PC-9 (cell line): ENCODE measurements around the gene HNRNPLL. TPM values are rescaled to one million over a fixed set of nuclear protein-coding genes. Genes with fewer than 3 reads are reported as not detected.

Experiments used
- BruUV-seq: library from RNA; stranded (reverse); fragments of 400-500 nt; replicated peaks from 2 replicates; lab custom pipeline; 2021; lab: Mats Ljungman, UMichigan
- CTCF ChIA-PET: fragments of 300-600 bp; sonication (Branson Sonifier 250); formaldehyde crosslinking; loops from one replicate; lab custom pipeline; 2022; ENCODE audit warnings: antibody characterized with exemption; lab: Charles Lee
- POLR2A ChIA-PET: fragments of 300-600 bp; sonication (Branson Sonifier 250); formaldehyde crosslinking; loops from one replicate; lab custom pipeline; 2022; ENCODE audit warnings: antibody characterized with exemption; ENCODE audit not compliant: unreplicated experiment; lab: Charles Lee
- DNase-seq, 2 experiments: peaks; one replicate each; pipeline versions ENCODE4 v3.0.0 to v3.0.0-alpha.2; 2015 to 2022; ENCODE audit warnings: mixed read lengths in 1 of 2
- H2AFZ ChIP-seq: fragments of 200-600 bp; sonication (generic); 2 replicates; pipeline ENCODE4 v1.8.1; 2017; ENCODE audit warnings: antibody characterized with exemption
- H3F3A ChIP-seq: fragments of 200-600 bp; sonication (generic); 2 replicates; pipeline ENCODE4 v1.8.1; 2017; ENCODE audit warnings: antibody characterized with exemption, mild to moderate bottlenecking, low read depth; ENCODE audit not compliant: insufficient read depth
- H3K27ac ChIP-seq: fragments of 200-600 bp; sonication (generic); 2 replicates; pipeline ENCODE4 v1.6.1; 2016; ENCODE audit warnings: mixed run types
- H3K27me3 ChIP-seq: fragments of 200-600 bp; sonication (generic); 2 replicates; pipeline ENCODE4 v1.6.1; 2016; ENCODE audit warnings: low read depth, mixed run types; ENCODE audit not compliant: insufficient read depth
- H3K36me3 ChIP-seq: fragments of 200-600 bp; sonication (generic); 2 replicates; pipeline ENCODE4 v1.6.1; 2016; ENCODE audit warnings: low read depth, mixed run types
- H3K4me1 ChIP-seq: fragments of 200-600 bp; sonication (generic); replicated peaks from 2 replicates; pipeline ENCODE4 v1.6.1; 2016; ENCODE audit warnings: mixed run types; ENCODE audit not compliant: insufficient read depth
- H3K4me2 ChIP-seq: fragments of 200-600 bp; sonication (generic); 2 replicates; pipeline ENCODE4 v1.6.1; 2017; ENCODE audit warnings: mixed run types
- H3K4me3 ChIP-seq: fragments of 200-600 bp; sonication (generic); 2 replicates; pipeline ENCODE4 v1.6.1; 2016; ENCODE audit warnings: mixed run types
- H3K79me2 ChIP-seq: fragments of 200-600 bp; sonication (generic); 2 replicates; pipeline ENCODE4 v1.6.1; 2017; ENCODE audit warnings: low read depth, mixed run types
- H3K9me2 ChIP-seq: fragments of 200-600 bp; sonication (generic); 2 replicates; pipeline ENCODE4 v1.8.1; 2017; ENCODE audit warnings: mild to moderate bottlenecking; ENCODE audit not compliant: insufficient read depth
- H3K9me3 ChIP-seq: fragments of 200-600 bp; sonication (generic); 2 replicates; pipeline ENCODE4 v1.8.1; 2016; ENCODE audit warnings: low read depth; ENCODE audit not compliant: insufficient read depth
- H4K20me1 ChIP-seq: fragments of 200-600 bp; sonication (generic); 2 replicates; pipeline ENCODE4 v1.8.1; 2017; ENCODE audit not compliant: insufficient read depth
- EZH2 ChIP-seq: fragments of 200-600 bp; sonication (generic); IDR thresholded peaks from 2 replicates; pipeline ENCODE4 v1.8.0; 2017; ENCODE audit warnings: antibody characterized with exemption, low read depth
- intact Hi-C: fragments of 100-400 bp; cut with micrococcal nuclease; formaldehyde crosslinking; loops from one replicate; pipeline ENCODE4 v1.10.0; 2022; ENCODE audit not compliant: unreplicated experiment
- total RNA-seq: library from RNA; stranded (reverse); gene quantifications from 2 replicates; pipeline ENCODE4 v1.2.3, GENCODE V29; 2021
- TF ChIP-seq, protein P1 (sequence below): fragments of 200-600 bp; sonication (generic); conservative IDR thresholded peaks from 2 replicates; pipeline ENCODE4 v1.6.1; 2017; ENCODE audit warnings: mixed run types, antibody characterized with exemption, mild to moderate bottlenecking, moderate library complexity

Gene HNRNPLL
- total RNA-seq, 1 experiment from 2014 or later: 38.1 TPM

DNA sequence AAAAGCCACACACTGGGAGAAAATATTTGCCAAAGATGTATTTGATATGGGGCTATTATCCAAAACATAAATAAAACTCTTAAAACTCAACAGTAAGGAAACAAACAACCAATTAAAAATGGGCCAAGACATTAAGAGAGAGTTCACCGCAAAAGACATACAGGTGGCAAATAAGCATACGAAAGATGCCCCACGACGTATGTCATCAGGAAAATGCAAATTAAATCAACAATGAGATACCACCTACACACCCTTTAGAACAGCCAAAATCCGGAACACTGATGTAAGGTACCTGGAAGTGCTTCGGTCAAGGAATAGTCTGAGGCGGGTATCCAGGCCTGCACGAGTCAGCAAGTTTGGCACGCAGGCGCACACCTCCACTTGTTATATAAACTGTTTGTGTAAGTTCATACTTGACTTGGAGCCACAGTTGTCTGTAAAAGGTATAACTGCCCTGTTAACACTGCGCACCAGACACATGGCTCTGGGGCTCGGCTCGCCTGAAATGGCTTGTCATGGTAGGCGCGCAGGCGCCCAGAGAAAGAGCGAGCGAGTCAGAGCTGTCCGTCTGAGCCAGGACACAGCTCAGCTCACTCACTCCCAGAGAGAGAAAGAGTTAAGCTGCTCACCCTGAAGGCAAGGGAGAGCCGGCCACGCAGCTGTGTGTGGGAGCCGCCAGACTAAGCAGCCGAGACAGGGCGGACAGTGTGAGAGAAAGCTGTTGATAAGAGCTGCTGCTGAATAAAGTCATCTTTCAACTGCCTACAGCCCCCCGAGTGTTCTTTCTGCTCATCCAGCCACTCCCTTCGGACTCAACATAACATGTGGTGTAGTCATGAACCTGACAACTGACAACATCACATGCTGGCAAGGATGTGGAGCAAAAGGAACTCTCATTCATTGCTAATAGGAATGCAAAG lies 87.3 kb downstream of the HNRNPLL start:
- no peak overlapping the region for H3K4me2 ChIP-seq
- TF ChIP-seq, protein P1, sequence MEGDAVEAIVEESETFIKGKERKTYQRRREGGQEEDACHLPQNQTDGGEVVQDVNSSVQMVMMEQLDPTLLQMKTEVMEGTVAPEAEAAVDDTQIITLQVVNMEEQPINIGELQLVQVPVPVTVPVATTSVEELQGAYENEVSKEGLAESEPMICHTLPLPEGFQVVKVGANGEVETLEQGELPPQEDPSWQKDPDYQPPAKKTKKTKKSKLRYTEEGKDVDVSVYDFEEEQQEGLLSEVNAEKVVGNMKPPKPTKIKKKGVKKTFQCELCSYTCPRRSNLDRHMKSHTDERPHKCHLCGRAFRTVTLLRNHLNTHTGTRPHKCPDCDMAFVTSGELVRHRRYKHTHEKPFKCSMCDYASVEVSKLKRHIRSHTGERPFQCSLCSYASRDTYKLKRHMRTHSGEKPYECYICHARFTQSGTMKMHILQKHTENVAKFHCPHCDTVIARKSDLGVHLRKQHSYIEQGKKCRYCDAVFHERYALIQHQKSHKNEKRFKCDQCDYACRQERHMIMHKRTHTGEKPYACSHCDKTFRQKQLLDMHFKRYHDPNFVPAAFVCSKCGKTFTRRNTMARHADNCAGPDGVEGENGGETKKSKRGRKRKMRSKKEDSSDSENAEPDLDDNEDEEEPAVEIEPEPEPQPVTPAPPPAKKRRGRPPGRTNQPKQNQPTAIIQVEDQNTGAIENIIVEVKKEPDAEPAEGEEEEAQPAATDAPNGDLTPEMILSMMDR: no peak
- no peak for TF ChIP-seq EZH2
- peak in 1 of 2 experiments; percentile 63 for DNase-seq
- H3K27ac ChIP-seq: no peak overlapping the region
- ChIA-PET CTCF (no interaction called here), POLR2A (no interaction called here)
- no peak overlapping the region for H2AFZ ChIP-seq
- no peaks in the 10 kb centered on the region for H4K20me1 ChIP-seq
- H3K4me1 ChIP-seq: no peaks in the 10 kb centered on the region
- BruUV-seq: TSS peak; percentile 81
- H3K36me3 ChIP-seq: no peaks in the 10 kb centered on the region
- peaks cover 3% of the 10 kb centered on the region; the same call in 1 of the 2 replicates for H3K9me2 ChIP-seq
- H3F3A ChIP-seq: no peaks in the 10 kb centered on the region
- H3K79me2 ChIP-seq: no peaks in the 10 kb centered on the region
- no peaks in the 10 kb centered on the region for H3K9me3 ChIP-seq
- intact Hi-C loops: no loop called here
- H3K4me3 ChIP-seq: no peak overlapping the region
- H3K27me3 ChIP-seq: no peaks in the 10 kb centered on the region

DNA sequence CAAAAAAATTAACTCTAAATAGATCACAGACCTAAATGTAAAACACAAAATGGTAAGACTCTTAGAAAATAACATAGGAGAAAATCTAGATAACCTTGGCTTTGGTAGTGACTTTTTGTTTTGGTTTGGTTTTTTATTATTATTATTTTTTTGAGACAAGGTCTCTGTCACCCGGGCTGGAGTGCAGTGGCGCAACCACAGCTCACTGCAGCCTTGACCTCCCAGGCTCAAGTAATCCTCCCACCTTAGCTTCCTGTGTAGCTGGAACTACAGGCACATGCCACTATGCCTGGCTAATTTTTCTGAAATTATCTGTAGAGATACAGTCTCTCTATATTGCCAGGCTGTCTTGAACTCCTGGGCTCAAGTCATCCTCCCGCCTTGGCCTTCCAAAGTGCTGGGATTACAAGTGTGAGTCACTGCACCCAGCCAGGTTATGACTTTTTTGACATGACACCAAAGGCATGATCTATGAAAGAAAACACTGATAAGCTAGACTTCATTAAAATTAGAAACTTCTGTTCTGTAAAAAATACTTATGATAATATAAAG lies 88.0 kb downstream of the HNRNPLL start:
- Histone ChIP-seq H3K79me2 (no peaks in the 10 kb centered on the region), H3K27me3 (no peaks in the 10 kb centered on the region), H3K9me3 (no peaks in the 10 kb centered on the region), H2AFZ (no peak overlapping the region), H3K4me1 (peaks cover 2% of the 10 kb centered on the region; the same call in 1 of the 2 replicates), H3F3A (no peaks in the 10 kb centered on the region), H3K36me3 (no peaks in the 10 kb centered on the region), H3K4me2 (no peak overlapping the region), H3K27ac (no peak overlapping the region), H4K20me1 (no peaks in the 10 kb centered on the region), H3K9me2 (peaks cover 3% of the 10 kb centered on the region; the same call in 1 of the 2 replicates), H3K4me3 (no peak overlapping the region)
- intact Hi-C loops: no loop called here
- BruUV-seq: TSS peak; percentile 84
- ChIA-PET CTCF (no interaction called here), POLR2A (no interaction called here)
- no peak for TF ChIP-seq EZH2
- TF ChIP-seq, protein P1: no peak
- no peak for DNase-seq

DNA sequence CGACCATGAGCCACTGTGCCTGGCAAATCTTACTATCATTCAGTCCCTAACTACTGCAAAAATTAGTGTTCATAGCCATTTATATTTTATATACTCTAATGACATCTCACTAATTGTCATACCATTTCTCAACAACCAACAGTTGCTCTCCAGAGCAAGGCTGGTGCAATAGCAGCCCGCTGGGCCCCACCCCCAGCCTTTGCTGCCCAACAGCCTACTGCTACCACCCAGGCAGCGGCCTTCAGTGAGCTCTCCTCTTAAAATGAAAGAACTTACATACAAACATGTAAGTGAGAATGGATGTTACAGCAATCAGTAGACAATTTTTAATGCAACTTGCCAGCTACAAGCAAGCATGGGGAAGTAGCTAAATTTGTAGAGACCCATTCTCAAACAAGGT lies 90.5 kb downstream of the HNRNPLL start:
- no peak for DNase-seq
- ChIA-PET CTCF (no interaction called here), POLR2A (no interaction called here)
- peaks cover 3% of the 10 kb centered on the region; the same call in 1 of the 2 replicates for H3K9me2 ChIP-seq
- H3K27me3 ChIP-seq: no peaks in the 10 kb centered on the region
- no peaks in the 10 kb centered on the region for H3K79me2 ChIP-seq
- TF ChIP-seq EZH2: no peak
- TF ChIP-seq, protein P1: no peak
- H3K4me1 ChIP-seq: peaks cover 10% of the 10 kb centered on the region
- intact Hi-C loops: no loop called here
- H4K20me1 ChIP-seq: no peaks in the 10 kb centered on the region
- no peak overlapping the region for H3K4me2 ChIP-seq
- no peaks in the 10 kb centered on the region for H3K36me3 ChIP-seq
- no peaks in the 10 kb centered on the region for H3K9me3 ChIP-seq
- H3K27ac ChIP-seq: no peak overlapping the region
- BruUV-seq: no TSS peak
- H2AFZ ChIP-seq: no peak overlapping the region
- no peak overlapping the region for H3K4me3 ChIP-seq
- H3F3A ChIP-seq: no peaks in the 10 kb centered on the region

Other genes with a start within 250 kb of the HNRNPLL start
- gene ATL2, start 225.7 kb downstream of the HNRNPLL start, total RNA-seq: 66.4 and 75.3 TPM in 2 replicates
- gene GALM, start 63.2 kb upstream of the HNRNPLL start, total RNA-seq: 26.3 and 27.7 TPM in 2 replicates
- gene SRSF7, start 148.4 kb upstream of the HNRNPLL start, total RNA-seq: 110 and 111 TPM in 2 replicates
- gene GEMIN6, start 175.3 kb upstream of the HNRNPLL start, total RNA-seq: 15.9 and 19.1 TPM in 2 replicates